CD14-positive monocyte (primary cell): ENCODE data around the gene TMEM132C. TPM values are rescaled to one million over a fixed set of nuclear protein-coding genes. Genes with fewer than 3 reads are reported as not detected.
A peak's percentile ranks its signal among the peaks of the same experiment; 100 is the strongest.

ENCODE experiments used
- DNase-seq, 3 donors: peaks; one replicate each; pipeline ENCODE4 v3.0.0-alpha.2; 2011 to 2022
- H2AFZ ChIP-seq: 2 replicates; pipeline ENCODE4 v1.6.0; 2012; ENCODE audit warnings: mild to moderate bottlenecking, low read depth, low read length, inconsistent platforms; ENCODE audit not compliant: insufficient read depth, poor library complexity, severe bottlenecking
- H3K27ac ChIP-seq, 2 donors: 1 replicate in 1 of 2; 2 replicates in 1 of 2; pipeline ENCODE4 v1.5.1; 2012 to 2013; ENCODE audit warnings: low read length in 2 of 2, control low read depth in 1 of 2, inconsistent platforms in 1 of 2, low read depth in 1 of 2, mild to moderate bottlenecking in 1 of 2
- H3K27me3 ChIP-seq, 2 donors: one replicate each; pipeline versions ENCODE4 v1.6.0 to v1.6.1; 2011 to 2013; ENCODE audit warnings: low read length in 2 of 2; ENCODE audit not compliant: control insufficient read depth in 2 of 2, insufficient read depth in 2 of 2
- H3K36me3 ChIP-seq, 2 donors: replicated peaks in 1 of 2; 1 replicate in 1 of 2; 2 replicates in 1 of 2; pipeline versions ENCODE4 v1.5.1 to v1.6.1; 2012 to 2013; ENCODE audit warnings: low read length in 2 of 2, control low read depth in 1 of 2, inconsistent platforms in 1 of 2, mild to moderate bottlenecking in 1 of 2; ENCODE audit not compliant: insufficient read depth in 2 of 2, control insufficient read depth in 1 of 2
- H3K4me1 ChIP-seq, 2 donors: 1 replicate in 1 of 2; 2 replicates in 1 of 2; pipeline versions ENCODE4 v1.5.1 to v1.6.1; 2012 to 2013; ENCODE audit warnings: low read length in 2 of 2, control low read depth in 1 of 2, inconsistent platforms in 1 of 2, mild to moderate bottlenecking in 1 of 2, moderate library complexity in 1 of 2; ENCODE audit not compliant: insufficient read depth in 2 of 2, control insufficient read depth in 1 of 2
- H3K4me2 ChIP-seq: replicated peaks from 2 replicates; pipeline ENCODE3; 2012; ENCODE audit warnings: low read length, moderate library complexity, mild to moderate bottlenecking; ENCODE audit not compliant: poor library complexity, severe bottlenecking; ENCODE audit errors: extremely low read depth
- H3K4me3 ChIP-seq, 3 experiments: fragments of 200-600 bp in 1 of 3; sonication (generic) in 1 of 3; replicated peaks in 1 of 3; 1 replicate in 2 of 3; 2 replicates in 1 of 3; pipeline ENCODE4 v1.5.1; 2011 to 2013; ENCODE audit warnings: low read length in 3 of 3, mild to moderate bottlenecking in 3 of 3, control low read depth in 2 of 3, low read depth in 2 of 3, inconsistent platforms in 1 of 3, moderate library complexity in 1 of 3
- H3K79me2 ChIP-seq: 2 replicates; pipeline ENCODE4 v1.6.0; 2012; ENCODE audit warnings: mild to moderate bottlenecking, control low read depth, inconsistent platforms, low read length, moderate library complexity; ENCODE audit not compliant: insufficient read depth
- H3K9ac ChIP-seq: 2 replicates; pipeline ENCODE4 v1.6.0; 2017; ENCODE audit warnings: low read length, mild to moderate bottlenecking; ENCODE audit not compliant: insufficient read depth, poor library complexity, severe bottlenecking
- H3K9me3 ChIP-seq, 2 donors: replicated peaks in 1 of 2; 1 replicate in 1 of 2; 2 replicates in 1 of 2; pipeline versions ENCODE4 v1.5.1 to v1.6.1; 2012 to 2013; ENCODE audit warnings: low read length in 2 of 2, control low read depth in 1 of 2; ENCODE audit not compliant: control insufficient read depth in 1 of 2, insufficient read depth in 1 of 2
- H4K20me1 ChIP-seq: 2 replicates; pipeline ENCODE4 v1.6.0; 2012; ENCODE audit warnings: mild to moderate bottlenecking, low read length, control low read depth, moderate library complexity; ENCODE audit not compliant: insufficient read depth
- H3K27ac Mint-ChIP-seq, 7 donors: one replicate each; pipeline ENCODE4 v1.8.0; 2020; ENCODE audit warnings: mild to moderate bottlenecking in 7 of 7, mixed read lengths in 7 of 7, moderate library complexity in 6 of 7, inconsistent platforms in 2 of 7
- H3K27me3 Mint-ChIP-seq, 3 donors: one replicate each; pipeline ENCODE4 v1.8.0; 2021 to 2022; ENCODE audit warnings: low read depth in 3 of 3, mild to moderate bottlenecking in 3 of 3, mixed read lengths in 3 of 3, moderate library complexity in 3 of 3, inconsistent platforms in 1 of 3
- H3K36me3 Mint-ChIP-seq, 2 donors: one replicate each; pipeline ENCODE4 v1.8.0; 2020; ENCODE audit warnings: mixed read lengths in 2 of 2, inconsistent platforms in 1 of 2, mild to moderate bottlenecking in 1 of 2
- H3K4me1 Mint-ChIP-seq: one replicate; pipeline ENCODE4 v1.8.0; 2020; ENCODE audit warnings: mild to moderate bottlenecking, mixed read lengths
- H3K4me3 Mint-ChIP-seq, 2 donors: one replicate each; pipeline ENCODE4 v1.8.0; 2020; ENCODE audit warnings: mild to moderate bottlenecking in 2 of 2, mixed read lengths in 2 of 2, moderate library complexity in 1 of 2
- H3K9me3 Mint-ChIP-seq, 7 donors: one replicate each; pipeline ENCODE4 v1.8.0; 2020 to 2022; ENCODE audit warnings: mixed read lengths in 7 of 7, mild to moderate bottlenecking in 6 of 7, moderate library complexity in 6 of 7, inconsistent platforms in 2 of 7
- WGBS: methylation state at CpG from one replicate; pipeline ENCODE4 v1.1.5; 2013; ENCODE audit warnings: missing lambda C conversion rate; ENCODE audit not compliant: insufficient coverage; 5-methylcytosine and 5-hydroxymethylcytosine counted together
- intact Hi-C, 2 donors: fragments of 100-400 bp; cut with micrococcal nuclease; formaldehyde crosslinking; loops; one replicate each; pipeline versions ENCODE4 v1.15.0 to v1.15.1; 2023
- polyA minus RNA-seq: library from RNA; depleted of rRNA, polyadenylated mRNA; stranded (reverse); fragments of >200 nt; gene quantifications from 2 replicates; pipeline ENCODE4 v1.2.3, GENCODE V29; 2012
- polyA plus RNA-seq, 3 donors: library from polyadenylated mRNA; depleted of rRNA in 1 of 3; unstranded in 2 of 3; stranded (reverse) in 1 of 3; fragments of 300-500 nt in 2 of 3; fragments of >200 nt in 1 of 3; fragmentation: Illumina TruSeq in 2 of 3; gene quantifications; 1 replicate in 2 of 3; 2 replicates in 1 of 3; pipeline ENCODE4 v1.2.3, GENCODE V29; 2012 to 2021
- total RNA-seq, 12 experiments: library from RNA in 1 of 12; stranded (reverse) in 1 of 12; fragments of 120-200 nt in 1 of 12; gene quantifications; one replicate each; pipeline ENCODE4 v1.2.4 and lab custom pipeline; 2013 to 2026; ENCODE audit warnings: mixed read lengths in 6 of 12, inconsistent platforms in 1 of 12
- TF ChIP-seq, protein P1 (sequence below): fragments of 200-600 bp; IDR thresholded peaks from one replicate; pipeline ENCODE4 v1.8.0; 2022; ENCODE audit warnings: antibody characterized with exemption, mild to moderate bottlenecking

The TMEM132C gene
- total RNA-seq (2013), result not detected
- polyA plus RNA-seq, result not detected
- polyA minus RNA-seq, result not detected in 2 replicates
- total RNA-seq (lab: John Stamatoyannopoulos, UW), result 0 to 1.6 (median 0) reads per million in 11 experiments

DNA sequence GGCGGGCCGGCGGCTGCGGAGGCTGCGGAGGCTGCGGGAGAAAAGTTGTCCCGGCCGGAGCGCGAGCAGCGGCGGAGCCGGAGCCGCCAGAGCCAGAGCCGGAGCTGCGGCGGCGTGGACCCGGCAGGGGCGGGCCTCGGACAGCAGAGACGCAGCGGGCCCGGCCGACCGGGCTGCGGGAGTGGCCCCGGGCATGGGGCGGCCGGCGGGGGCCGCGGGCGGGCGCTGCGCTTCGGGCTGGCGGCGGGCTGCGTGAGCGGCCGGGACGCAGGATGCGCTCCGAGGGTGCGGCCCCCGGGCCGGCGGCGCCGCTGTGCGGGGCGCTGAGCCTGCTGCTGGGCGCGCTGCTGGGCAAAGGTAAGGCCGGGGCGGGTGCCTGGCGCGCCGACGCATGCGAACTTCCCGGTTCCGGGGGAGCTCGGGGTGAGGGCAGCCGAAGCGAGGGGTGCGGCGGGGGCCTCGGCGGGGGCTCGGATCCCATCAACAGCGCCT lies at the start of gene TMEM132C:
Gene TMEM132C (plus strand): TSS at position 40 of the 492 bp plus-strand sequence. CDS start 233 bp downstream, at position 273.
- Mint-ChIP-seq H3K36me3 (peaks cover 0 to 2% of the 10 kb centered on the region in 2 donors), H3K27ac (no peak within 1 kb of the TSS), H3K27me3 (peaks cover 44 to 57% (median 54%) of the 10 kb centered on the region in 3 donors), H3K9me3 (peaks cover 0 to 16% (median 9%) of the 10 kb centered on the region in 7 donors), H3K4me1 (no peaks in the 10 kb centered on the region), H3K4me3 (peak within 1 kb of the TSS in 1 of 2 donors; percentile 76)
- no peaks in the 10 kb centered on the region for H3K4me1 ChIP-seq
- TF ChIP-seq, protein P1, sequence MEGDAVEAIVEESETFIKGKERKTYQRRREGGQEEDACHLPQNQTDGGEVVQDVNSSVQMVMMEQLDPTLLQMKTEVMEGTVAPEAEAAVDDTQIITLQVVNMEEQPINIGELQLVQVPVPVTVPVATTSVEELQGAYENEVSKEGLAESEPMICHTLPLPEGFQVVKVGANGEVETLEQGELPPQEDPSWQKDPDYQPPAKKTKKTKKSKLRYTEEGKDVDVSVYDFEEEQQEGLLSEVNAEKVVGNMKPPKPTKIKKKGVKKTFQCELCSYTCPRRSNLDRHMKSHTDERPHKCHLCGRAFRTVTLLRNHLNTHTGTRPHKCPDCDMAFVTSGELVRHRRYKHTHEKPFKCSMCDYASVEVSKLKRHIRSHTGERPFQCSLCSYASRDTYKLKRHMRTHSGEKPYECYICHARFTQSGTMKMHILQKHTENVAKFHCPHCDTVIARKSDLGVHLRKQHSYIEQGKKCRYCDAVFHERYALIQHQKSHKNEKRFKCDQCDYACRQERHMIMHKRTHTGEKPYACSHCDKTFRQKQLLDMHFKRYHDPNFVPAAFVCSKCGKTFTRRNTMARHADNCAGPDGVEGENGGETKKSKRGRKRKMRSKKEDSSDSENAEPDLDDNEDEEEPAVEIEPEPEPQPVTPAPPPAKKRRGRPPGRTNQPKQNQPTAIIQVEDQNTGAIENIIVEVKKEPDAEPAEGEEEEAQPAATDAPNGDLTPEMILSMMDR, result no peak
- no peaks in the 10 kb centered on the region for H4K20me1 ChIP-seq
- H3K4me3 ChIP-seq, result no peak within 1 kb of the TSS
- intact Hi-C loops, result no loop called here
- peaks cover 0 to 10% of the 10 kb centered on the region in 2 donors for H3K9me3 ChIP-seq
- H3K4me2 ChIP-seq, result no peak within 1 kb of the TSS
- no peak for DNase-seq
- H2AFZ ChIP-seq, result no peak within 1 kb of the TSS
- peaks cover 30 to 50% of the 10 kb centered on the region in 2 donors for H3K27me3 ChIP-seq
- H3K9ac ChIP-seq, result no peak within 1 kb of the TSS
- under 1% methylated on average over 72 of the region's 73 CpGs for WGBS
- H3K27ac ChIP-seq, result no peak within 1 kb of the TSS
- H3K36me3 ChIP-seq, result no peaks in the 10 kb centered on the region
- no peaks in the 10 kb centered on the region for H3K79me2 ChIP-seq

DNA sequence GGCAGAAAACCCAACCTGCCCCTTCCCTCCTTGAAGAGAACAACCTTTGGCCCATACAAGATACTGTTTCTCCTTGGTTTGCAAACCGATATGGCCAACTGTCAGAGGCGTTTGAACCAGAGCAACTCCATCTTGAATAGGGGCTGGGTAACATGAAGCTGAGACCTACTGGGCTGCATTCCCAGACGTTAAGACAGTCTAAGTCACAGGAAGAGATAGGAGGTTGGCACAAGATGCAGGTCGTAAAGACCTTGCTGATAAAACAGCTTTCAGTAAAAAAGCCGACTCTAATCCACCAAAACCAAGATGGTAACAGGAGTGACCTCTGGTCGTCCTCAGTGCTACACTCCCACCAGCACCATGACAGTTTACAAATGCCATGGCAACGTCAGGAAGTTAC lies 42.7 kb upstream of the TMEM132C start:
- no peak overlapping the region for H3K4me3 ChIP-seq
- Mint-ChIP-seq H3K4me3 (no peak overlapping the region), H3K27ac (no peak overlapping the region), H3K4me1 (no peaks in the 10 kb centered on the region), H3K9me3 (peaks cover 0 to 16% (median 4%) of the 10 kb centered on the region in 7 donors), H3K36me3 (no peaks in the 10 kb centered on the region), H3K27me3 (peaks cover 0 to 2% (median 0%) of the 10 kb centered on the region in 3 donors)
- no peak overlapping the region for H3K9ac ChIP-seq
- DNase-seq, result no peak
- no peak overlapping the region for H3K27ac ChIP-seq
- H3K4me2 ChIP-seq, result no peak overlapping the region
- no peaks in the 10 kb centered on the region for H3K36me3 ChIP-seq
- H3K9me3 ChIP-seq, result peaks cover 0 to 4% of the 10 kb centered on the region in 2 donors
- WGBS, result 83% methylated on average over 4 of the region's 7 CpGs
- no peak overlapping the region for H2AFZ ChIP-seq
- H3K79me2 ChIP-seq, result no peaks in the 10 kb centered on the region
- H3K27me3 ChIP-seq, result no peaks in the 10 kb centered on the region
- no peaks in the 10 kb centered on the region for H3K4me1 ChIP-seq
- intact Hi-C loops, result no loop called here
- TF ChIP-seq, protein P1, result no peak
- H4K20me1 ChIP-seq, result no peaks in the 10 kb centered on the region
